ENCODE results near the gene RNF14.

Gene RNF14

DNA sequence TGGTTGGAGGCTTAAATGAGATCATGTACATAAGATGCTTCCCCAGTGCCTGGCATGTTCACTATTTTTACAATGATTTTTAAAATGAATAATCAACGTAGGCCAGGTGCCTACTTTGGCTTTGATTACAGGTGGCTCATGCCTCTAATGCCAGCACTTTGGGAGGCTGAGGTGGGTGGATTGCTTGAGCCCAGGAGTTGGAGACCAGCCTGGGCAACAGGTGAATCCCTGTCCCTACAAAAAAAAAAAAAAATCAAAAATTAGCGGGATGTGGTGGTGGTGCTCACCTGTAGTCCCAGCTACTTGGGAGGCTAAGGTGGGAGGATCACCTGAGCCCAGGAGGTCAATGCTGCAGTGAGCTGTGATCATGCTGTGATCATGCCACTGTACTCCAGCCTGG is 20.1 kb upstream of the RNF14 start:
- no peak for DNase-seq (ENCODE audit: low read depth)

DNA sequence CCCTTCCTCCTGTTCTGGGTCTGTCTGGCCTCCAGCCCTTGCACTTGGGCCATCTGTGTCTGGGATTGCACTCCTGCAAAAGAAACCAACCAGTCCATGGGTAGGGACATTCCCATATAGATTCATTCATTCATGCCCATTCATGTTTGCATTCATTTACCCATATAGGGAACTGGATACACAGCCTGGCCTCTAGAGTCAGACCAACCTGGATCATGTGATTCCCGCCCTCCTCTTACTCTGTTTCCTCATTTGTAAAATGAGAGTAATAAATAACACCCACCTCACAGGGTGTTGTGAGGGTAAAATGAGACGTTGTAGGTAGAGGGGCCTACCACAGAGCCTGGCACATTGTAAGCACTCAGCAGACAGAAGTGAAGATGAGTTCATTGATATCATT is 19.4 kb upstream of the RNF14 start:
- DNase-seq (ENCODE audit: low read depth), result no peak

DNA sequence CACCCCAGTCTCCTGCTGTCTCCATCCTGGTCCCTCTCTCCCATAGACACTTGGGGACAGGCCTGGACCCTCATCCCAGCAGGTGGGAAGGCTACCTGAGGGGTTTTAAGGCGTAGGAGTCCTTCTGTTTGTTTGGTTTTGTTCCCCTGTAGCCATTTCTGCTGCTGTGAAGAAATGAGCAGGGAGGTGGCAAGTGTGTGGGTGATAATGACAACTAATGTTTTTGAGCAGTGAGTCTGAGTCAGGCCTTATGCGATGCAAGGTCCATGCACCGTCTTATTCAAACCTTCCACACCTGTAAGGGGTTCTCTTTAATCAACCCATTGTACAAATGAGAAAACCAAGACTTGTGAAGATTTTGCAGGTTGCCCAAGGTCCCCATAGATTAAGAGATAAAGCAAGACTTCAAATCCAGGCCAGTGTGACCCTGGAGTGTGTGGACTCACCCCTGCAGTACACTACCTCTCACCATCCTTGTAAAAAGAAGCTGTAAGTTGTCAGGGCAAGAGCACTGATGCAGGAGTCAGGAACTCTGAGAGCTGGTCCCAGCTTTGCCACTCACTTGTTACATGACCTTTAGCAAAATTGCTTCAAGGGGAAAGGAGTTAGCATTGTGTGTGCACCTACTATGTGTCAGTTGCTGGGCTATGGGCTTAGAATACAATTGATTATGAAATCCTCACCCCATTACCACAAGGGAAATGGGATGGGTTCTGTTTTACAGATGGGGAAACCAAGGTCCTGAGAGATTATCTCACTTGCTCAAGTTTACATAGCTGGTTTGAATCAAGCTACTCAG is 18.5 kb upstream of the RNF14 start:
- DNase-seq (ENCODE audit: low read depth), result no peak

DNA sequence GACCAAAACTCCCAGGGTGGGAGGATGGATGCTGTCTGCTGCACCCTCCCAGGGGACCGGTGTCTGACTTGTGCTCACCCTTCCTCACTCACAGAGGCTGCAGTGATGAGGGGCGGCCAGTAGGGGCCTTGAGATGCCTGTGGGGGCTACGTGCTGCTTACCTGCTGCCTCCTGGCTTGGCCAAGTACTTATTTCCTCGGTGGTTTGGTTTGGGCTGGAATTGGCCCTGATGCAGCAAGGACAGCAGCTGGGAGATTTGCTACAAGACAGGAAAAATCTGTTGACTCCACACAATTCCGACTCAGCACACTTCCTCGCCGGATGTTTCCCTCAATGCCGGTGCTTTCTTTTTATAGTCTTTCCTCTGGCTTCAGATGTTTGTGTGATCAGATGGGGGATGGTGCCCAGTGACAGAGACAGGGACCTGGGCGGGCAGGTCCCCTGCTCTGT is 17.5 kb upstream of the RNF14 start:
- no peak for DNase-seq (ENCODE audit: low read depth)

DNA sequence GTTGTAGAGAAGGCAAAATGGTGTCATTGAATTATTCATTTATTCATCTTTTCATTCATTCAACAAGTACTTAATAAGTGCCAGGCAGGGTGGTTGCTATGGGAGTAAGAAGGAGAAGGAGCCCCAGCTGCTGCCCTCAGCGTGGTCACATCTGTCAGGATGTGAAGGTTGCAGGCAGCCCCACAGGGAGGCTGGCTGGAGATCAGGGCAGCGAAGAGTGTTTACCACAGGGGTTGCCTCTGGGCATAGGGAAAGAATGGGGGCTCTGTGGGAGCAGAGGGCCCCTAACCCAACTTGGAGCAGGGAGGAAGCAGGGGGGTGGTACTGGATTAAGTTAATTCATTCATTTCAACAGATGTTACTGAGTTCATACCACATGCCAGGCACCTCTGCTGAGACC is 16.9 kb upstream of the RNF14 start:
- DNase-seq (ENCODE audit: low read depth), result no peak

DNA sequence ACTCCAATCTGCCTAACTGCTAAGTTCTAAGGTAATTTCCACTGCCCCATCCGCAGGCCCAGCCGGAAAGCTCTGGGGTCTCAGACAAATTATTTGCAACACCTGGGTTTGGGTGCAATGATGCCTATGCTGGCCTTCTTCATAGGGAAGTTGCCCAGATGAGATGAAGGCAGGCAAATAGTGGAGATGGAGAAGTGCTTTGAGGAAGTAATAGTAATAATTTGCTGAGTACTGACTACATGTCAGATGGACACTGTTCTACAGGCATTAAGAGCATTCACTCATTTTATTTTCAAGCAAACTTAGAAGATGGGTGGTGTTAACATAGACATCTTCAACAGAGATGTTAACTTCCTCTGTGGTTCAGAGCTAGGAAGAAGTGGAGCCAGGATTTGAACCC is 14.7 kb upstream of the RNF14 start:
- DNase-seq (ENCODE audit: low read depth), result no peak

- no peak for DNase-seq (ENCODE audit: low read depth)
Measured at GRCh38 chr5:141957367-141957996, 11.4 kb upstream of the RNF14 start.

DNA sequence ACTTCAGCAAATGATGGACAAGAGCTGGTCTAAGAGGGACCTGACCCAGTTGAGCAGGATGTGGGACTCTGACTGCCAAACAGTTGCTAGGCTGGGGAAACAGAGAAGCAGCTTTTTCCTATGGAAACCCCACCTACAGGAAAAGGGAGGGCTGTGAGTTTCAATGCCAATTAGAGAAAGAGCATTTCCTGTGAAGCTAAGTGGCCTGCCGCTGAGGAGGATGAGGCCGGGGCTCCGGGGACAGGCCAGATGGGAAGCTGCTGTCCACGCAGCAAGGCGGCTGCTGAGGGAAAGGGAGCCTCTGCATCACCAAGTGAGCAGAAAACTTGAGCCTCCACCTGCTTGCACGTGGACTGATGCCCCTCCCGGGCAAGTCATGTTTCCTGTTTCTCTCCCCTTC is 10.8 kb upstream of the RNF14 start, which contains the start of gene PCDH12:
Gene PCDH12 (minus strand): TSS at position 90 of the 400 bp plus-strand sequence. CDS start 351 bp downstream, outside the sequence.
- DNase-seq (ENCODE audit: low read depth), result no peak

DNA sequence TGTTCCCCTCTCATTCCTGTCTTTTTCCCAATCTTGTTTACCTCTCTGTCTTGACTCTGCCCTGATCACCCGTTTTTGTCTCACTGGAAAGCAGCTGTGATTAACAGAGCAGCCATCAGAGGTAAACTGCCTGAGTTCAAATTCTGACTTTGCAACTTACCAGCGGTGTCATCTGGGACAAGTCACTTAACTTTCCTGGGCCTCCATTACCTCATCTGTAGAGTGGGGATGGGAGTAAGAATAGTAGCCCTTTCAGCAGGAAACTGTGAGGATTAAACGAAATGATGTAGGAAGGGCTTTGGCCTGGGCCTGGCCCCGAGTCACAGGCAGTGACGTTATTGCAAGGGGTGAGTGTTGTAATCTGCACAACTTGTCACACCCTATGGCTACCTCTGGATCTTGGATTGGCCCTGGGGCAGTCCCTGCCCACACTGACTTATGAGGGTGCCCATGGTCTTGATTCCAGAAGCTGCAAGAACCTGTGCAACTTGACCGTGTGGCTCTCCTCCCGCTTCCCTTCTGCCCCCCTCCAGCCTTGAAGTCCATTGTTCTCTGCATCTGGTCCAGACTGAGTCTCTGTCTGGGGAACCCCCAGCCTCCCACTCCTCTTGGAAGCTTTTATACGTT is 10.2 kb upstream of the RNF14 start:
- DNase-seq (ENCODE audit: low read depth), result no peak

DNA sequence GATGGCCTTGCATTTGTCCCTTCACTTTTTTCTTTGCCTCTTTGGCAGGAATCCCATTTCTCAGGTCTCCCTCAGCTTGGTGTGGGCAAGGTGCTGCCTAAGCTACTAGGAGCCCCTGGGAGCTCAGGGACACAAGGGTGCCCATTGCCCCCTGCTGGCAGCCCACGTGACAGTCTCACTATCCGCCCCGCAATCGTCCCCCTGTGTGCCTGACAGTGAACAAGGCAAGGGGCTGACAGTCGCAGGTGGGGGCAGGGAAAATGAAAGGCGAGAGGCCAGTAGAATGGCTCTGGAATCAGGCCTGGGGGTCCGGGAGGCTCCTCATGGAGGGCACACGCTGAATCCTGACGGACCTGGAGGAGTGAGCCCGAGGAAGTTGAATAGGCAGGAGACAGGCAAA is 8.9 kb upstream of the RNF14 start:
- no peak for DNase-seq (ENCODE audit: low read depth)

GRCh38 chr5:141960449-141961323 is 8.2 kb upstream of the RNF14 start:
- DNase-seq (ENCODE audit: low read depth), result peak; percentile 92

GRCh38 chr5:141961466-141961865 is 7.4 kb upstream of the RNF14 start:
- DNase-seq (ENCODE audit: low read depth), result no peak

GRCh38 chr5:141963701-141964100 is 5.2 kb upstream of the RNF14 start:
- no peak for DNase-seq (ENCODE audit: low read depth)

- no peak for DNase-seq (ENCODE audit: low read depth)
Measured at GRCh38 chr5:141965071-141965470, 3.8 kb upstream of the RNF14 start.

DNA sequence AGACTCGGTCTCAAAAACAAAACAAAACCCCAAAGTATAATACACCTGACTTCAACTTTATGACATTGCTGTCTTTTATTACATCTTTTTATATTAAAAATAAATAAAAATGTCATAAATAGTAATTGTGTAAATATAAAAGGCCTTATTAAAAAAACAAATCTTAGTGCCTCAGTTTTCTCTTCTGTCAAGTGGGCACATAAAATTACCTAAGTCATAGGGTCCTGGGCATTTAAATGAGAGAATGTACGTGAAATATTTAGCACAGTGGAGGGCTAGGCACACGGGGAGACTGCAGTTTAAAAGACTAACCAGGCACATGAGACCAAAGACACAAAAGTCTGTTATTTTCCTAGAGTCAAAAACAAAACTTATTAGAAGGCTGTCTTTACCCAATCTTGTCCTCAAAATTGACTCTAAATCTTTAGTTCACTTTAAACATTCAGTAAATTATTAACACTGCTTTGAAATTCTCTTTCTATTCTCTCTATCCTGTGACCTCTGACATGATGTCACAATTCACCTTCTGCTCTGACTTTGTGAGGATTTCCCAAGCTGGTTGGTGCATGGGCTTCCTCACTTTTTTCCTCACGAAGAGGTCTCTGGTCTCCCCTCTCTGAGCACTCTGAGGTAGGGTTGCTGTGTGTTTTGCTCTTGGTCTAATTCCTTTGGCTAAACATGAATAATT is 2.5 kb upstream of the RNF14 start:
- no peak for DNase-seq (ENCODE audit: low read depth)

- no peak for DNase-seq (ENCODE audit: low read depth)
Measured at GRCh38 chr5:141966963-141967333, 2.0 kb upstream of the RNF14 start.

- DNase-seq (ENCODE audit: low read depth), result no peak
Measured at GRCh38 chr5:141969783-141970771, 1.2 kb downstream of the RNF14 start.

- DNase-seq (ENCODE audit: low read depth), result no peak
Measured at GRCh38 chr5:141973871-141974595, 5.1 kb downstream of the RNF14 start.

DNA sequence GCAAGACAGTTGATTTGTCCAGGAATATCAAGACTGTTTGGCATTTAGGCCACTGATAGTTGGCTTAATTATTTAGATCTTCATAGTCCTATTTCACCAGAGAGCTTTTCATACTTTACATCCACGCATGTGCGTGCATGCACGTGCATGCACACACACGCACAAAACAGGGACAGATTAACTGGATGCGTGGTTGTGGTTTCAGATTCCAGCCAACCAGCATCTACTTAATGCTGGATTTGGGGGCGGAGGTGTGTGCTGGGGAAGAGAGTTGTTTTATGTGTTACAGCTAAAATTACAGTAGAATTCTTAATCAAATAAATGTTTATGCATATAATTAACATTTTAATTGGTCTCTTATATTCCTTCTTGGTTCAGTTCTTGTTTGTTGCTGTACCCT is 7.3 kb downstream of the RNF14 start:
- DNase-seq (ENCODE audit: low read depth), result no peak

DNA sequence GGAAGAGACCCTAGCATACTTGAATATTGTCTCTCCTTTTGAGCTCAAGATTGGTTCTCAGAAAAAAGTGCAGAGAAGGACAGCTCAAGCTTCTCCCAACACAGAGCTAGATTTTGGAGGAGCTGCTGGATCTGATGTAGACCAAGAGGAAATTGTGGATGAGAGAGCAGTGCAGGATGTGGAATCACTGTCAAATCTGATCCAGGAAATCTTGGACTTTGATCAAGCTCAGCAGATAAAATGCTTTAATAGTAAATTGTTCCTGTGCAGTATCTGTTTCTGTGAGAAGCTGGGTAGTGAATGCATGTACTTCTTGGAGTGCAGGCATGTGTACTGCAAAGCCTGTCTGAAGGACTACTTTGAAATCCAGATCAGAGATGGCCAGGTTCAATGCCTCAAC is 9.5 kb downstream of the RNF14 start:
- no peak for DNase-seq (ENCODE audit: low read depth)

Data from activated T-cell treated with anti-CD3 and anti-CD28 coated beads for 1 hour (primary cell).